Tibial nerve (tissue), 4 donors: ENCODE measurements around the gene CDC42BPB. TPM values are rescaled to one million over a fixed set of nuclear protein-coding genes. Genes with fewer than 3 reads are reported as not detected.

Experiments used
- DNase-seq, 2 donors: peaks; one replicate each; pipeline ENCODE4 v3.0.0-alpha.2; 2019; ENCODE audit warnings: low spot score in 2 of 2
- H3K27ac ChIP-seq, 4 donors: fragments of 200-600 bp; sonication (generic) in 3 of 4; one replicate each; pipeline ENCODE4 v1.5.1; 2017 to 2019; ENCODE audit warnings: mild to moderate bottlenecking in 1 of 4
- H3K27me3 ChIP-seq, 2 donors: fragments of 200-600 bp; sonication (generic) in 1 of 2; one replicate each; pipeline versions ENCODE4 v1.5.1 to v1.6.0; 2017 to 2019
- H3K36me3 ChIP-seq, 3 donors: fragments of 200-600 bp; sonication (generic); one replicate each; pipeline ENCODE4 v1.5.1; 2018 to 2019
- H3K4me1 ChIP-seq, 4 donors: fragments of 200-600 bp; sonication (generic) in 3 of 4; one replicate each; pipeline ENCODE4 v1.5.1; 2017 to 2019
- H3K4me3 ChIP-seq, 4 donors: fragments of 200-600 bp; sonication (generic) in 3 of 4; one replicate each; pipeline ENCODE4 v1.5.1; 2017 to 2019; ENCODE audit warnings: mild to moderate bottlenecking in 1 of 4, moderate library complexity in 1 of 4
- H3K9me3 ChIP-seq, 4 donors: fragments of 200-600 bp; sonication (generic) in 3 of 4; one replicate each; pipeline ENCODE4 v1.5.1; 2017 to 2019
- EP300 ChIP-seq, 2 donors: sonication (generic); formaldehyde crosslinking; IDR thresholded peaks; one replicate each; pipeline ENCODE4 v1.6.1; 2017; ENCODE audit warnings: antibody characterized with exemption in 2 of 2, mild to moderate bottlenecking in 1 of 2
- POLR2A ChIP-seq, 2 donors: fragments of 450-650 bp; IDR thresholded peaks; one replicate each; pipeline ENCODE4 v1.6.1; 2017; ENCODE audit warnings: antibody characterized with exemption in 2 of 2, mild to moderate bottlenecking in 2 of 2, moderate library complexity in 2 of 2
- WGBS, 2 donors: methylation state at CpG; one replicate each; pipeline ENCODE4 v1.1.5; 2018; 5-methylcytosine and 5-hydroxymethylcytosine counted together
- total RNA-seq, 4 donors: library from RNA; depleted of rRNA; stranded (reverse); fragments of >200 nt; gene quantifications; one replicate each; pipeline ENCODE4 v1.1.0, GENCODE V29; 2016
- TF ChIP-seq, protein P1 (sequence below), 5 experiments: fragments of 200-600 bp in 3 of 5; fragments of 450-650 bp in 2 of 5; sonication (generic) in 3 of 5; IDR thresholded peaks; one replicate each; pipeline ENCODE4 v1.5.1; 2016 to 2019; ENCODE audit warnings: antibody characterized with exemption in 5 of 5, mild to moderate bottlenecking in 3 of 5, moderate library complexity in 2 of 5

CDC42BPB gene
- total RNA-seq, 4 donors from 2014 or later, result 115 to 172 (median 134) TPM

DNA sequence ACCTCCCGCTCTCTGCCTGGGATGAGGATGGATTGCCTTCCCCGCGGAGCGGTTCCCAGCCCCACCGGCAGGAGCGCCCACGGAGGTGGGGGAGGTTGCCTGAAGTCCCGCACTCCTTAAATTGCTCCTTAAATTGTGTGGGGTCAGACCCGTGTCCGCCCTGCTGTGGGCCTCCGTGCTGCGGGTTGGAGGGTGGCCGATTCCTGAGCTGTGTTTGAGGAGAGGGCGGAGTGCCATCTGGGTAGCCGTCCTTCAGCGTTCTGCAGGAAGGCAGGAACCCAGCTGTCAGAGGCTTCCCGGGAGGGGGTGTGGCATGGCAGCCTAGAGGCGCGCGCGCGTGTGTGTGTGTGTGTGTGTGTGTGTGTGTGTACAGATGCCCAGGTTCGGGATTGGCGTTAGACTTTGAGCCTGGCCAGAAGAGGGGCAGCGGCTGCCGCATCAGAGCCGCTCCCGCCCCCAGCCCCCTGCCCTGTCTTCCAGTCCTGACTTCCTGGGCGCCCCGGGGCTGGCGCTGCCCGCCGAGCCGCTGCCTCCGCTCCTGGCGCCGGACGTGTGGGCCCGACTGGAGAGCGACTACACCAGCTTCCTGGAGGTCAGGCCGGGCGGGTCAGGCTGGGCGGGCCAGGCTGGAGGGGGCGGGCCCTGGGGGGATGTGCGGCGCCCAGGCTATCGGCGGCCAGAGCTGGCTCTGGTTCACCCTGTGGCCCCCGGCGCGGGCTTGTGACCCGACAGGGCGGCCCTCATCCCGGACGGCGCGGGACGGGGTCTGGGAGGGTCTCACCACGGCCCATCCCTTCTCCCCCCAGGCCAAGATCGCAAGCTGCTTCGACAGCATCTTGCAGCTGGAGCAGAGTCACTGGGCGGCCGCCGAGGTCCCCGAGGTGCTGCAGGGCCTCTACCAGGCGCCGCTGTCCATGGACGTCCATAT, 46.4 kb upstream of the CDC42BPB start:
- TF ChIP-seq, protein P1, sequence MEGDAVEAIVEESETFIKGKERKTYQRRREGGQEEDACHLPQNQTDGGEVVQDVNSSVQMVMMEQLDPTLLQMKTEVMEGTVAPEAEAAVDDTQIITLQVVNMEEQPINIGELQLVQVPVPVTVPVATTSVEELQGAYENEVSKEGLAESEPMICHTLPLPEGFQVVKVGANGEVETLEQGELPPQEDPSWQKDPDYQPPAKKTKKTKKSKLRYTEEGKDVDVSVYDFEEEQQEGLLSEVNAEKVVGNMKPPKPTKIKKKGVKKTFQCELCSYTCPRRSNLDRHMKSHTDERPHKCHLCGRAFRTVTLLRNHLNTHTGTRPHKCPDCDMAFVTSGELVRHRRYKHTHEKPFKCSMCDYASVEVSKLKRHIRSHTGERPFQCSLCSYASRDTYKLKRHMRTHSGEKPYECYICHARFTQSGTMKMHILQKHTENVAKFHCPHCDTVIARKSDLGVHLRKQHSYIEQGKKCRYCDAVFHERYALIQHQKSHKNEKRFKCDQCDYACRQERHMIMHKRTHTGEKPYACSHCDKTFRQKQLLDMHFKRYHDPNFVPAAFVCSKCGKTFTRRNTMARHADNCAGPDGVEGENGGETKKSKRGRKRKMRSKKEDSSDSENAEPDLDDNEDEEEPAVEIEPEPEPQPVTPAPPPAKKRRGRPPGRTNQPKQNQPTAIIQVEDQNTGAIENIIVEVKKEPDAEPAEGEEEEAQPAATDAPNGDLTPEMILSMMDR (IDR thresholded peaks at IDR 0.05), result peak in 3 of 5 experiments; percentile 7 to 19 (median 16)
- no peak for TF ChIP-seq EP300 (IDR thresholded peaks at IDR 0.05)
- Histone ChIP-seq H3K27ac (no peak overlapping the region), H3K36me3 (no peaks in the 10 kb centered on the region), H3K4me1 (peaks cover 0 to 50% (median 26%) of the 10 kb centered on the region in 4 donors), H3K27me3 (peaks cover 2 to 44% of the 10 kb centered on the region in 2 donors), H3K9me3 (no peaks in the 10 kb centered on the region), H3K4me3 (peak overlapping the region in 1 of 4 donors; percentile 34)
- WGBS, 2 donors, result 5 to 36% methylated on average over 11 to 35 of the region's 68 CpGs
- no peak for DNase-seq

DNA sequence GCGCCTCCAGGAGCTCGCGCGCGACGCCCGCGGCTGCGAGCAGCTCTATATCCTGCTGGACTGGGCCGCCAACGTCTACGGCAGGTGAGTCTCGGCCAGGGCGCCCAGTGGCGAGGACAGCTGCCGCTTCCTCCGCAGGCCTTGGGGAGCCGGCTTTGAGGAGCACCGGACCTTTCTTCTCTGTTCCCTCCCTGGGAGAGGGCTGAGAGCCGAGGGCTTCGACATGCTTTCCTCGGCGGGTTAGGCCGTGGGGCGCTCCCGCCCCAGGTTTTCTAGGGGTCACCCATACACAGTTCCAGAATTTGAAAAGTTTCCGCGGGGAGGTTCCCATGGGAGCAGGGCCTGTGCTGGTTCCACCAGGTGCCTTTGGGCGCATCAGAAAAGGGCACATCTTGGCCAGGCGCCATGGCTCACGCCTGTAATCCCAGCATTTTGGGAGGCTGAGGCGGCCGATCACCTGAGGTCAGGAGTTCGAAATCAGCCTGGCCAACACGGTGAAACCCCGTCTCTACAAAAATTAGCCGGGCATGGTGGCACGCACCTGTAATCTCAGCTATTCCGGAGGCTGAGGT, 45.4 kb upstream of the CDC42BPB start:
- TF ChIP-seq POLR2A (IDR thresholded peaks at IDR 0.05) (no peak), EP300 (IDR thresholded peaks at IDR 0.05) (no peak)
- TF ChIP-seq, protein P1 (IDR thresholded peaks at IDR 0.05), result no peak
- Histone ChIP-seq H3K4me1 (peaks cover 0 to 51% (median 26%) of the 10 kb centered on the region in 4 donors), H3K27me3 (peaks cover 2 to 44% of the 10 kb centered on the region in 2 donors), H3K4me3 (peak overlapping the region in 1 of 4 donors; percentile 26), H3K36me3 (no peaks in the 10 kb centered on the region), H3K9me3 (no peaks in the 10 kb centered on the region), H3K27ac (no peak overlapping the region)
- 41 to 63% methylated on average over 17 to 38 of the region's 39 CpGs for WGBS, 2 donors
- DNase-seq, result no peak

DNA sequence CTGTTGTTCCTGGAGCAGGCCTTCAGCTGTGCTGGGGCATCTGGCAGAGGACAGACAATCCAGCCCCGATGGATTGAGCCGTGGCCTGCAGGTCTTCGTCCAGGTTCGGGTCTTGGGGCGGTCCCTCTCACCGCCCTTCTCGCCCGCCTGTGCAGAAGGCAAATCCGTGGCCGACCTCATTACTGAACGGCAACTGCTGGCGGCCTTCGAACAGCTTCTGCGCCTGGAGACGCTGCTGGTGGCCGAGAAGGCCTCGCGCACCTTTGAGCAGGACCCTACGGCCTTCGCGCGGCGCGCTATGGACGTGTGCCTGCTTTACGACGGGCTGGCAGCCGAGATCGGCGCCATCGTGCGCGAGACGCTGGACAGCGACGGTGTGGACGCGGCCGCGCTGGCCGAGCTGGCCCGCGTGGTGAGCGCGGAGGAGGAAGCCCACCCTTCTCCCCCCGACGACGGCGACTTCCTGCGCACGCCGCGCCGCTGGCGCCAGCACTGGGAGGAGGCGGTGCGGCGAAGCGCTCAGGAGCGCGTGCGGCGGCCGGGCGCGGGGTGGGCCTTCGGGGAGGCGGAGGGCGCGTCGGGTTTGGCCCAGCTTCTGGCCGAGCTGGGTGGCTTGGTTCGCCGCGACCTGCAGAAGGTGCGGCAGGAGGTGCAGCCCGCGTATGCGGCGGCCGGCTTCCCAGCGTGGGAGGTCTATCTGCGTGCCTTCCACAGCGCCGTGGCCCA, 44.8 kb upstream of the CDC42BPB start:
- WGBS, 2 donors, result 27 to 29% methylated on average over 43 to 59 of the region's 85 CpGs
- Histone ChIP-seq H3K27ac (no peak overlapping the region), H3K27me3 (peaks cover 2 to 44% of the 10 kb centered on the region in 2 donors), H3K4me3 (peak overlapping the region in 1 of 4 donors; percentile 26), H3K36me3 (no peaks in the 10 kb centered on the region), H3K9me3 (no peaks in the 10 kb centered on the region), H3K4me1 (peaks cover 0 to 51% (median 26%) of the 10 kb centered on the region in 4 donors)
- TF ChIP-seq POLR2A (IDR thresholded peaks at IDR 0.05), result no peak
- TF ChIP-seq EP300 (IDR thresholded peaks at IDR 0.05), result no peak
- TF ChIP-seq, protein P1 (IDR thresholded peaks at IDR 0.05), result no peak
- no peak for DNase-seq

DNA sequence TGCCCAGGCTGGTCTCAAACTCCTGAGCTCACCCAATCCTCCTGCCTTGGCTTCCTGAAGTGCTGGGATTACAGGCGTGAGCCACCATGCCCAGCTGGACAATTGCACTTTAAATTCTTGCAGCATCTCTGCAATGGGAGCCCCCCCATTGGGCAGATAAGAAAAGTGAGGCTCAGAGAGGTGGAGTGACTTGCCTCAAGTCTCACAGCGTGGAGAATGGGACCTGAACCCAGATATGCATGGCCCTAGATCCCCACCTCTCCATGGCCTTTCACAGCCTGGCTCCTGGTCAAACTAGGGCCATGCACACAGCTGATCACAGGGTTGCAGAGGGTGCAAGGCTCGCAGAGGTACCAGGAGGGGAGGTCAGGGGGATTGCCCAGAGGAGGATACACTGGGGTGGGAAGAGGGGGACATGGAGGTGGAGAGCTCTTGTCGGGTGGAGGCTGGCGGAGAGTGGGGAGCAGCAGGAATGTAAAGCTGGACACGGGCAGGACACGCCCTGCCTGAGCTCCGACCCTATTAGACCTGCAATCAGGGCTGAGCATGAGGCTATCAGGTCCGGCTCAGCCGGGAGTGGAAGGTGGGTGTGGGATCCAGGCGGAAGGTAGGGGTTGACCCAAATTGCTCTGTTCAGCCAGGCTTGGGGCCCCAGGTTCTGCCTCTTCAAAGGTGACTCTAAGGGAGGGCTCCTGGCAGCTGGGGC, 44.1 kb upstream of the CDC42BPB start:
- peaks cover 2 to 44% of the 10 kb centered on the region in 2 donors for H3K27me3 ChIP-seq
- no peaks in the 10 kb centered on the region for H3K9me3 ChIP-seq
- H3K4me3 ChIP-seq, result no peak overlapping the region
- peaks cover 0 to 51% (median 26%) of the 10 kb centered on the region in 4 donors for H3K4me1 ChIP-seq
- TF ChIP-seq EP300 (IDR thresholded peaks at IDR 0.05) (no peak), POLR2A (IDR thresholded peaks at IDR 0.05) (no peak)
- TF ChIP-seq, protein P1 (IDR thresholded peaks at IDR 0.05), result no peak
- WGBS, 2 donors, result 85 to 92% methylated on average over 11 of the region's 11 CpGs
- no peaks in the 10 kb centered on the region for H3K36me3 ChIP-seq
- no peak for DNase-seq
- H3K27ac ChIP-seq, result no peak overlapping the region
